Cardiac muscle cell (in vitro differentiated cells and primary cell): Measurements from ENCODE around the gene FAM237B. TPM values are rescaled to one million over a fixed set of nuclear protein-coding genes. Genes with fewer than 3 reads are reported as not detected.

ENCODE experiments used
- DNase-seq, 2 donors: peaks; one replicate each; pipeline versions ENCODE4 v3.0.0 to v3.0.0-alpha.2; 2010 to 2017; ENCODE audit warnings: low read depth in 1 of 2, low spot score in 1 of 2
- H3K27ac ChIP-seq: fragments of 200-600 bp; sonication (generic); 2 replicates; pipeline ENCODE4 v1.5.1; 2016
- H3K27me3 ChIP-seq: fragments of 200-600 bp; sonication (generic); 2 replicates; pipeline ENCODE4 v1.6.0; 2016; ENCODE audit warnings: control low read depth
- H3K36me3 ChIP-seq: fragments of 200-600 bp; sonication (generic); 2 replicates; pipeline ENCODE4 v1.5.1; 2016; ENCODE audit warnings: control low read depth
- H3K4me1 ChIP-seq: fragments of 200-600 bp; sonication (generic); 2 replicates; pipeline ENCODE4 v1.8.1; 2017; ENCODE audit warnings: low read depth, mild to moderate bottlenecking, mixed run types
- H3K4me3 ChIP-seq: fragments of 200-600 bp; sonication (generic); 2 replicates; pipeline ENCODE4 v1.5.1; 2016; ENCODE audit warnings: mild to moderate bottlenecking
- H3K9me3 ChIP-seq: fragments of 200-600 bp; sonication (generic); 2 replicates; pipeline ENCODE4 v1.5.1; 2017; ENCODE audit warnings: low read depth, mild to moderate bottlenecking, control low read depth
- polyA plus RNA-seq: library from polyadenylated mRNA; unstranded; fragments of >200 nt; fragmentation: Nextera tagmentation; extraction: Ambion mirVana; gene quantifications from 2 replicates; pipeline ENCODE4 v1.2.1, GENCODE V29; 2016
- total RNA-seq: library from RNA; depleted of rRNA; stranded (reverse); fragments of >200 nt; gene quantifications from 2 replicates; pipeline ENCODE4 v1.2.3, GENCODE V29; 2016
- TF ChIP-seq, protein P1 (sequence below): IDR thresholded peaks from 2 replicates; pipeline ENCODE4 v1.5.1; 2012; ENCODE audit warnings: low read depth, mild to moderate bottlenecking, low read length

The FAM237B gene
- total and polyA plus RNA-seq, 2 experiments from 2014 or later = not detected

DNA sequence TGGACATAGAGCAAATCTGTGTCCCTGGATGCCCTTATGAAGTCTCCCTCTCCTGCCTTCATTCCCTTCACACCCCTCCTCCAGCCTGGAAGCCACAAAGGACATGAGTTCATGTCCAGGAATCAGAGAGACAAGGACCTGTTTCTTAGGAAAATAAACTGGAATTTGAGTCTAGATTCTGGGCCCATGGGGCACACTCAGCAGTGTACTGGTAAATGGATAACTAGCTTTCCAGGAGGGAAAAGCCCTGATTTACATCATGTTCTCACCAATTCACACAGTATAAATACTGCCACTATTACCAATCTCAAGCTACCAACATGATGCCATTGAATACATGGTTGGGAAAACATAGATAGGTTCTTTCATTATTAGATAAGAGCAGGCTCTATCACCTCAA, 9.9 kb downstream of the FAM237B start:
- Histone ChIP-seq H3K4me1 (no peaks in the 10 kb centered on the region), H3K36me3 (no peaks in the 10 kb centered on the region), H3K27ac (no peak overlapping the region), H3K9me3 (no peaks in the 10 kb centered on the region), H3K27me3 (peaks cover under 1% of the 10 kb centered on the region), H3K4me3 (no peak overlapping the region)
- DNase-seq = no peak
- TF ChIP-seq, protein P1, sequence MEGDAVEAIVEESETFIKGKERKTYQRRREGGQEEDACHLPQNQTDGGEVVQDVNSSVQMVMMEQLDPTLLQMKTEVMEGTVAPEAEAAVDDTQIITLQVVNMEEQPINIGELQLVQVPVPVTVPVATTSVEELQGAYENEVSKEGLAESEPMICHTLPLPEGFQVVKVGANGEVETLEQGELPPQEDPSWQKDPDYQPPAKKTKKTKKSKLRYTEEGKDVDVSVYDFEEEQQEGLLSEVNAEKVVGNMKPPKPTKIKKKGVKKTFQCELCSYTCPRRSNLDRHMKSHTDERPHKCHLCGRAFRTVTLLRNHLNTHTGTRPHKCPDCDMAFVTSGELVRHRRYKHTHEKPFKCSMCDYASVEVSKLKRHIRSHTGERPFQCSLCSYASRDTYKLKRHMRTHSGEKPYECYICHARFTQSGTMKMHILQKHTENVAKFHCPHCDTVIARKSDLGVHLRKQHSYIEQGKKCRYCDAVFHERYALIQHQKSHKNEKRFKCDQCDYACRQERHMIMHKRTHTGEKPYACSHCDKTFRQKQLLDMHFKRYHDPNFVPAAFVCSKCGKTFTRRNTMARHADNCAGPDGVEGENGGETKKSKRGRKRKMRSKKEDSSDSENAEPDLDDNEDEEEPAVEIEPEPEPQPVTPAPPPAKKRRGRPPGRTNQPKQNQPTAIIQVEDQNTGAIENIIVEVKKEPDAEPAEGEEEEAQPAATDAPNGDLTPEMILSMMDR = no peak

DNA sequence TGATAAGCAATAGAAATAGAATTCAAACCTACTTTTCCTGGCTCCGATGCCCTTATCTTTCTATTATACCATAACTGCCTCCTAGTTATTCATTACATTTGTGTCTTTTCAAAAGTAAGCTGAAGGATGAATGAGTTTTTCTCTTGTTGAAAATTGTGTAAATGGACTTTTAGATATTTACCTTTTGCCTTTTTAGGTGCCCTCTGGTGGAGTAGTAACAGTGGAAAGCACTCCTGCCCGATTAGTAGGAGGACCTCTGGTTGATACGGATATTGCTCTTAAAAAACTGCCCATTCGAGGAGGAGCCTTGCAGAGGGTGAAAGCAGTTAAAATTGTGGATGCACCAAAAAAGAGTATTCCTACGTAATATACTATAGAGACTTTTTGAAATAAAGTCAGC, 11.2 kb downstream of the FAM237B start:
- H3K4me3 ChIP-seq = no peak overlapping the region
- H3K4me1 ChIP-seq = no peaks in the 10 kb centered on the region
- DNase-seq = no peak
- no peaks in the 10 kb centered on the region for H3K36me3 ChIP-seq
- TF ChIP-seq, protein P1 = no peak
- H3K27me3 ChIP-seq = no peaks in the 10 kb centered on the region
- H3K9me3 ChIP-seq = no peaks in the 10 kb centered on the region
- no peak overlapping the region for H3K27ac ChIP-seq

DNA sequence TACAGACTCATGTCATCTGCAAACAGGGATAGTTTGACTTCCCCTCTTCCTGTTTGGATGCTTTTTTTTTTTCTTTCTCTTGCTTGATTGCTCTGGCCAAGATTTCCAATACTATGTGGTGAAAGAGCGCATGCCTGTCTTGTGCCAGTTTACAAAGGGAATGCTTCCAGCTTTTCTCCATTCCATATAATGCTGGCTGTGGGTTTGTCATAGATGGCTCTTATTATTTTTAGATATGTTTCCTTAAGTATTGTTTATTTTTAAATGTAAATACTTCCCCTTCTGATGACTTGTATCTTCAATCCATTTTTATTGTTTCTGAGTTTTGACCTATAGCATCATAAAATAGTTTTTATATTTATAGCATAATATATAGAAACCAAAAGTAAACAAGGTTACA, 17.9 kb downstream of the FAM237B start:
- DNase-seq = no peak
- Histone ChIP-seq H3K27me3 (no peaks in the 10 kb centered on the region), H3K36me3 (no peaks in the 10 kb centered on the region), H3K9me3 (no peaks in the 10 kb centered on the region), H3K4me1 (no peaks in the 10 kb centered on the region), H3K27ac (no peak overlapping the region), H3K4me3 (no peak overlapping the region)
- TF ChIP-seq, protein P1 = no peak

DNA sequence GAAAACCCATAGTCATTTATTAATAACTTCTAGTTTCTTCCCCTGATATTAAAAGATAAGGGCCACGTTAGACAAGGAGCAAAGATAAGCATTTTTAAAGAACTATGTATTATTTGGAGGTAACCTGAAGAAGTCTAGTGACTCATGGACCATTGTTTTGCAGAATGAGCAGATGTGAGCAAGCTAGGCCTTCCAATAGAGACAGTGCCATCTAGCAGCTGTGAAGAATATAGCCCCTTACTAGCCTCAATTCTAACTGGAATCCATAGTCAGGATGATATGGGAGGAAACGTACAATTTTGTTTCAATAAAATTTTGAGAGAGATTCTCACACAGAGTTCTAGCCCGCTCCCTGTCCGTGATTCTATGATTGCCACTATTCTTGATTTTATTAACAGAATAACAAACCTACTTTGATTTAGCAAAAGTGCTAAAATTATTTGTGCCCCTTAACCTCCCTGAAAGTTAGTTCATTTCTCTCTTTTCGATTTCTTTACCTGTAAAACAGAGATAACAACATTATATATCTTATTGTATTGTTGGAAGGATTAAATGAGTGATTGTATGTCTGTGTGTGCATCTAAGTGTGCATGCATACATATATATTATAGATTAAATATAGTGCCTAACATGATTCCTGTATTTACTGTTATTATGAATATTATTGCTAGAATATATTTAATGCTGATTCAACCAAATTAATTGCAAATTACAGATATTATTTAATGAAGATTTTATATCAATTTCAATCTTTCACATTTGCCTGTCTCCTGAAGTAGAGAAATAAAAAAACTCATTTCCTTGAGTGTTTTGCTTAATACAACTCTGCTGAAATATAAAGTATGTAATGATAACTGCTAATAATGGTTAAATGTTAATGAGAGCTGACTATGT, 22.7 kb downstream of the FAM237B start:
- TF ChIP-seq, protein P1 = peak; percentile 85
- Histone ChIP-seq H3K27me3 (no peaks in the 10 kb centered on the region), H3K27ac (no peak overlapping the region), H3K36me3 (no peaks in the 10 kb centered on the region), H3K4me1 (no peaks in the 10 kb centered on the region), H3K9me3 (no peaks in the 10 kb centered on the region), H3K4me3 (no peak overlapping the region)
- peak; percentile 41 to 84 for DNase-seq

DNA sequence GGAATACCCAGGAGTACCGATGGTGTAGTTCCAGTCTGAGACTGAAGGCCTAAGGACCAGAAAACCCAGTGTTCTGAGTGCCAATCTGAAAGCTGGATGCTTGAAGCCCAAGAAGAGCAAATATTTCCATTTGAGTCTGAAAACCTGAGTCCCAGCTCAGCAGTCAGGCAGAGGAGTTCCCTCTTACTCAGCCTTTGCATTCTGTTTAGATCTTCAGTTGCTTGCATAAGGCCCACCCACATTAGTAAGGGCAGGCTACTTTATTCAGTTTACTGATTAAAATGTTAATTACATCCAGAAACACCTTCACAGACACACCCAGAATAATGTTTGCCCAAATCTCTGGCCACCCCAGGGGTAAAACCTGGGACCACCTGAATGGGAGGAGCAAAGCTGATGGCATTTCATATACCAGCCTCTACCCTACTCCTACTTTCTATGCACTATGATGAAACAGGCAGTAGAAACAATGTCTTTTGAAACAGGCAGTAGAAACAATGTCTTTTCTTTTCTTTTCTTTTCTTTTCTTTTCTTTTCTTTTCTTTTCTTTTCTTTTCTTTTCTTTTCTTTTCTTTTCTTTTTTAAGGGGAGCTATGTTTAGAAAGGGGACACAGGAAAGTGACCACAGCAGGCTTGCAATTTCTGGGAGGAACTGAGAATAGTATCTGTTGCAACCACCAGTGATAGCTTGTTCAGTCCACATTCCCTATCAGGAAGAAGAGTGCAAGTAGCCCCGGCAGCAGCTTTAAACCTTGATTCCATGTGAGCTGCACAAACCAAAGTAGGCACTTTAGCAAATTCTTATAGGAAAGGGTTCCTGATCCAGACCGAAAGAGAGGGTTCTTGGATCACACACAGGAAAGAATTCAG, 30.6 kb downstream of the FAM237B start:
- Histone ChIP-seq H3K4me3 (no peak overlapping the region), H3K4me1 (no peaks in the 10 kb centered on the region), H3K27ac (no peak overlapping the region), H3K36me3 (no peaks in the 10 kb centered on the region), H3K27me3 (no peaks in the 10 kb centered on the region), H3K9me3 (no peaks in the 10 kb centered on the region)
- DNase-seq = no peak
- TF ChIP-seq, protein P1 = no peak
